Liver (tissue), 3 donors: ENCODE data around the gene MAPK8.

ENCODE experiments used
- EGR1 ChIP-seq, 2 donors: IDR thresholded peaks; 2 replicates each; pipeline ENCODE4 v1.6.1; 2016 to 2018; ENCODE audit warnings: antibody characterized with exemption in 2 of 2, low read depth in 2 of 2
- GABPA ChIP-seq, 2 donors: IDR thresholded peaks in 1 of 2; conservative IDR thresholded peaks in 1 of 2; 2 replicates each; pipeline ENCODE4 v1.6.1; 2016; ENCODE audit warnings: antibody characterized with exemption in 2 of 2, mild to moderate bottlenecking in 1 of 2, moderate library complexity in 1 of 2
- HNF4A ChIP-seq, 2 donors: conservative IDR thresholded peaks; 2 replicates each; pipeline ENCODE4 v1.6.1; 2016; ENCODE audit warnings: antibody characterized with exemption in 2 of 2, mild to moderate bottlenecking in 2 of 2
- RAD21 ChIP-seq, 2 donors: IDR thresholded peaks; 2 replicates each; pipeline ENCODE4 v1.6.1; 2016; ENCODE audit warnings: antibody characterized with exemption in 2 of 2, mild to moderate bottlenecking in 2 of 2
- RXRA ChIP-seq, 2 donors: IDR thresholded peaks; 2 replicates each; pipeline ENCODE4 v1.6.1; 2017 to 2018; ENCODE audit warnings: antibody characterized with exemption in 2 of 2, mild to moderate bottlenecking in 1 of 2
- SP1 ChIP-seq: IDR thresholded peaks from 2 replicates; pipeline ENCODE4 v1.6.1; 2018; ENCODE audit warnings: antibody characterized with exemption, mild to moderate bottlenecking
- YY1 ChIP-seq: IDR thresholded peaks from 2 replicates; pipeline ENCODE4 v1.6.1; 2016; ENCODE audit warnings: antibody characterized with exemption, mild to moderate bottlenecking
- TF ChIP-seq, protein P1 (sequence below): fragments of 150-350 bp; IDR thresholded peaks from 2 replicates; pipeline ENCODE4 v1.5.1; 2017; ENCODE audit warnings: improper control_type of control experiment, low read depth, low read length; ENCODE audit not compliant: missing input control
- TF ChIP-seq, protein P2 (sequence below): IDR thresholded peaks from 2 replicates; pipeline ENCODE4 v1.6.1; 2016; ENCODE audit warnings: antibody characterized with exemption
- TF ChIP-seq, protein P3 (sequence below): IDR thresholded peaks from 2 replicates; pipeline ENCODE4 v1.6.1; 2016; ENCODE audit warnings: antibody characterized with exemption, mild to moderate bottlenecking
- TF ChIP-seq, protein P4 (sequence below): IDR thresholded peaks from 2 replicates; pipeline ENCODE4 v1.6.1; 2016; ENCODE audit warnings: antibody characterized with exemption
- donor health status: healthy.
- donor health status: healthy.

DNA sequence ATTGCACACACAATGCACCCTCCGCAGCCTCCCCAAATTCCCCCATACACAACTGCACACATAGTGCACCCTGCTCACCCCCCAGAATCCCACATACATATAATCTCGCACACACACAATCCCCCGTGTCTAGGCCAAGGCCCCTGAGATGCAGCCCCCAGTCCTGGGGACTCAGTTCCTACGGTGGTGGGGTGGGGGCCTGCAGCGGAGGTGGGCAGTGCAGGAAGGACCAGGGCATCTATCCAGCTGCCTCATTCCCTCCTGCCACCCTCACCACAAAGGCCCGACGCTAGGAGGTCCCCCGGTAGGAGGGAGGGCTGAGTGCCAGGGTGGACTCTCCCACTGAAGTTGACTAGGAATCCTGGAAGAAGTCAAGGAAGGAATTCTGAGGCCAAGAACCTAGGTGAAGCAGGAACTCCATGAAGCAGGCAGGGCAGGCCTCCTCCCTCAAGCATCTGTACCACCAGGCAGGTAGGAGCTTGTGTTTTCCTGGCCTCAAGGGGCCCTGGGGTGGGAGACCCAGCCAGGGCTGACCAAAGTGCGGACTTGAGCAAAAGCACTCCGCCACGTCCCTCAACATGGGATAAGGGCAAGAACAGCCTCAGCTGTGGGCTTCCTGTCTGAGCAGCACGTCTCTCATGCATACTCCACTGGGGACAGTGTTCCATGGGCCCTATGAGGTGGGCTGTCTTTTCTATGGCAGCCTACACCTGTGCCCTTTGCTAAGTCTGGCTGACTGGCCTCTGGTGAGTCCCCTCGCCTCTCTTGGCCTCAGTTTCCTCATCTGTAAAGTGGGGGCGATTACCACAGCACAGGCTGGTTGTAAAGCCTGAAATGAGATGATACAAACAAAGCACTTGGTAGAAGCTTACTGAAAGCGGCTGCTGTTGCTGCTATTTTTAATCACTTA is 145.7 kb downstream of the MAPK8 start:
- TF ChIP-seq, protein P1, sequence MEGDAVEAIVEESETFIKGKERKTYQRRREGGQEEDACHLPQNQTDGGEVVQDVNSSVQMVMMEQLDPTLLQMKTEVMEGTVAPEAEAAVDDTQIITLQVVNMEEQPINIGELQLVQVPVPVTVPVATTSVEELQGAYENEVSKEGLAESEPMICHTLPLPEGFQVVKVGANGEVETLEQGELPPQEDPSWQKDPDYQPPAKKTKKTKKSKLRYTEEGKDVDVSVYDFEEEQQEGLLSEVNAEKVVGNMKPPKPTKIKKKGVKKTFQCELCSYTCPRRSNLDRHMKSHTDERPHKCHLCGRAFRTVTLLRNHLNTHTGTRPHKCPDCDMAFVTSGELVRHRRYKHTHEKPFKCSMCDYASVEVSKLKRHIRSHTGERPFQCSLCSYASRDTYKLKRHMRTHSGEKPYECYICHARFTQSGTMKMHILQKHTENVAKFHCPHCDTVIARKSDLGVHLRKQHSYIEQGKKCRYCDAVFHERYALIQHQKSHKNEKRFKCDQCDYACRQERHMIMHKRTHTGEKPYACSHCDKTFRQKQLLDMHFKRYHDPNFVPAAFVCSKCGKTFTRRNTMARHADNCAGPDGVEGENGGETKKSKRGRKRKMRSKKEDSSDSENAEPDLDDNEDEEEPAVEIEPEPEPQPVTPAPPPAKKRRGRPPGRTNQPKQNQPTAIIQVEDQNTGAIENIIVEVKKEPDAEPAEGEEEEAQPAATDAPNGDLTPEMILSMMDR = no peak
- TF ChIP-seq GABPA (IDR thresholded peaks at IDR 0.05 in 1 of 2, conservative IDR thresholded peaks at IDR 0.05 in 1 of 2) (no peak), HNF4A (conservative IDR thresholded peaks at IDR 0.05) (no peak), RAD21 (IDR thresholded peaks at IDR 0.05) (no peak), SP1 (no peak), RXRA (IDR thresholded peaks at IDR 0.05) (no peak), YY1 (no peak), EGR1 (IDR thresholded peaks at IDR 0.05; ENCODE audit: low read depth in 2 of 2) (no peak)
- TF ChIP-seq, protein P2, sequence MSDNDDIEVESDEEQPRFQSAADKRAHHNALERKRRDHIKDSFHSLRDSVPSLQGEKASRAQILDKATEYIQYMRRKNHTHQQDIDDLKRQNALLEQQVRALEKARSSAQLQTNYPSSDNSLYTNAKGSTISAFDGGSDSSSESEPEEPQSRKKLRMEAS = no peak
- TF ChIP-seq, protein P3, sequence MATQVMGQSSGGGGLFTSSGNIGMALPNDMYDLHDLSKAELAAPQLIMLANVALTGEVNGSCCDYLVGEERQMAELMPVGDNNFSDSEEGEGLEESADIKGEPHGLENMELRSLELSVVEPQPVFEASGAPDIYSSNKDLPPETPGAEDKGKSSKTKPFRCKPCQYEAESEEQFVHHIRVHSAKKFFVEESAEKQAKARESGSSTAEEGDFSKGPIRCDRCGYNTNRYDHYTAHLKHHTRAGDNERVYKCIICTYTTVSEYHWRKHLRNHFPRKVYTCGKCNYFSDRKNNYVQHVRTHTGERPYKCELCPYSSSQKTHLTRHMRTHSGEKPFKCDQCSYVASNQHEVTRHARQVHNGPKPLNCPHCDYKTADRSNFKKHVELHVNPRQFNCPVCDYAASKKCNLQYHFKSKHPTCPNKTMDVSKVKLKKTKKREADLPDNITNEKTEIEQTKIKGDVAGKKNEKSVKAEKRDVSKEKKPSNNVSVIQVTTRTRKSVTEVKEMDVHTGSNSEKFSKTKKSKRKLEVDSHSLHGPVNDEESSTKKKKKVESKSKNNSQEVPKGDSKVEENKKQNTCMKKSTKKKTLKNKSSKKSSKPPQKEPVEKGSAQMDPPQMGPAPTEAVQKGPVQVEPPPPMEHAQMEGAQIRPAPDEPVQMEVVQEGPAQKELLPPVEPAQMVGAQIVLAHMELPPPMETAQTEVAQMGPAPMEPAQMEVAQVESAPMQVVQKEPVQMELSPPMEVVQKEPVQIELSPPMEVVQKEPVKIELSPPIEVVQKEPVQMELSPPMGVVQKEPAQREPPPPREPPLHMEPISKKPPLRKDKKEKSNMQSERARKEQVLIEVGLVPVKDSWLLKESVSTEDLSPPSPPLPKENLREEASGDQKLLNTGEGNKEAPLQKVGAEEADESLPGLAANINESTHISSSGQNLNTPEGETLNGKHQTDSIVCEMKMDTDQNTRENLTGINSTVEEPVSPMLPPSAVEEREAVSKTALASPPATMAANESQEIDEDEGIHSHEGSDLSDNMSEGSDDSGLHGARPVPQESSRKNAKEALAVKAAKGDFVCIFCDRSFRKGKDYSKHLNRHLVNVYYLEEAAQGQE = no peak
- TF ChIP-seq, protein P4, sequence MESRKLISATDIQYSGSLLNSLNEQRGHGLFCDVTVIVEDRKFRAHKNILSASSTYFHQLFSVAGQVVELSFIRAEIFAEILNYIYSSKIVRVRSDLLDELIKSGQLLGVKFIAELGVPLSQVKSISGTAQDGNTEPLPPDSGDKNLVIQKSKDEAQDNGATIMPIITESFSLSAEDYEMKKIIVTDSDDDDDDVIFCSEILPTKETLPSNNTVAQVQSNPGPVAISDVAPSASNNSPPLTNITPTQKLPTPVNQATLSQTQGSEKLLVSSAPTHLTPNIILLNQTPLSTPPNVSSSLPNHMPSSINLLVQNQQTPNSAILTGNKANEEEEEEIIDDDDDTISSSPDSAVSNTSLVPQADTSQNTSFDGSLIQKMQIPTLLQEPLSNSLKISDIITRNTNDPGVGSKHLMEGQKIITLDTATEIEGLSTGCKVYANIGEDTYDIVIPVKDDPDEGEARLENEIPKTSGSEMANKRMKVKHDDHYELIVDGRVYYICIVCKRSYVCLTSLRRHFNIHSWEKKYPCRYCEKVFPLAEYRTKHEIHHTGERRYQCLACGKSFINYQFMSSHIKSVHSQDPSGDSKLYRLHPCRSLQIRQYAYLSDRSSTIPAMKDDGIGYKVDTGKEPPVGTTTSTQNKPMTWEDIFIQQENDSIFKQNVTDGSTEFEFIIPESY = no peak
